ENCODE measurements around the gene PHACTR1. TPM values are rescaled to one million over a fixed set of nuclear protein-coding genes. Genes with fewer than 3 reads are reported as not detected.

The PHACTR1 gene
- total and polyA plus RNA-seq, 12 donors = 6.3 to 150 (median 79.9) TPM

DNA sequence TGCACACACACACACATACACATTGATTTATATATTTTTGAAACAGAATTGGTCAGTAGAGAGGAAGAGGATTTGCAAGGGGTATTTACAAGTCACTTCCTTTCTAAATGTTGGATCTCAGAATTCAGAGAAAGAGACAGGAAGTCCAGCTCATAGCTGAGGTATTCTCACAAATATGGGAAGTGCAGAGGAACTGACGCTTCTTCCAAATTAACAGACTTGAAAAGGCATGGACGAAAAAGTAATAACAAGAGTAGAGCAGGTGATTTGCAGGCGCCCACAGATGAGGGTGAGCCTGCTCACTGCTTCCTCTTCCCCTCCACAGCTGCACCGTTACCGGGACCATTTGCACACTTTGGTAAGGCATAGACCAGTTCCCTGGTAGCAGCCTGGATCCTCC, 246.4 kb downstream of the PHACTR1 start:
- H3K4me1 ChIP-seq = peaks cover 0 to 53% (median 37%) of the 10 kb centered on the region in 9 donors
- ATAC-seq (peak in 7 of 8 donors; percentile 26 to 65 (median 43)), DNase-seq (no peak)
- TF ChIP-seq, protein P1, sequence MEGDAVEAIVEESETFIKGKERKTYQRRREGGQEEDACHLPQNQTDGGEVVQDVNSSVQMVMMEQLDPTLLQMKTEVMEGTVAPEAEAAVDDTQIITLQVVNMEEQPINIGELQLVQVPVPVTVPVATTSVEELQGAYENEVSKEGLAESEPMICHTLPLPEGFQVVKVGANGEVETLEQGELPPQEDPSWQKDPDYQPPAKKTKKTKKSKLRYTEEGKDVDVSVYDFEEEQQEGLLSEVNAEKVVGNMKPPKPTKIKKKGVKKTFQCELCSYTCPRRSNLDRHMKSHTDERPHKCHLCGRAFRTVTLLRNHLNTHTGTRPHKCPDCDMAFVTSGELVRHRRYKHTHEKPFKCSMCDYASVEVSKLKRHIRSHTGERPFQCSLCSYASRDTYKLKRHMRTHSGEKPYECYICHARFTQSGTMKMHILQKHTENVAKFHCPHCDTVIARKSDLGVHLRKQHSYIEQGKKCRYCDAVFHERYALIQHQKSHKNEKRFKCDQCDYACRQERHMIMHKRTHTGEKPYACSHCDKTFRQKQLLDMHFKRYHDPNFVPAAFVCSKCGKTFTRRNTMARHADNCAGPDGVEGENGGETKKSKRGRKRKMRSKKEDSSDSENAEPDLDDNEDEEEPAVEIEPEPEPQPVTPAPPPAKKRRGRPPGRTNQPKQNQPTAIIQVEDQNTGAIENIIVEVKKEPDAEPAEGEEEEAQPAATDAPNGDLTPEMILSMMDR (IDR thresholded peaks at IDR 0.05) = no peak
- peak overlapping the region in 9 of 10 donors; percentile 4 to 30 (median 23) for H3K4me3 ChIP-seq
- WGBS, 2 donors = 22 to 24% methylated on average over 5 of the region's 5 CpGs
- intact Hi-C loops (cut with DNase I) = loop anchor here in 4 of 10 donors (5.0 kb wide), 4 partner anchors 44 to 59 kb away; no protein-coding TSS in a partner anchor
- no peaks in the 10 kb centered on the region for H3K36me3 ChIP-seq
- H3K9me3 ChIP-seq = no peaks in the 10 kb centered on the region
- peak overlapping the region; percentile 38 to 91 (median 78) for H3K27ac ChIP-seq
- no peaks in the 10 kb centered on the region for H3K27me3 ChIP-seq

DNA sequence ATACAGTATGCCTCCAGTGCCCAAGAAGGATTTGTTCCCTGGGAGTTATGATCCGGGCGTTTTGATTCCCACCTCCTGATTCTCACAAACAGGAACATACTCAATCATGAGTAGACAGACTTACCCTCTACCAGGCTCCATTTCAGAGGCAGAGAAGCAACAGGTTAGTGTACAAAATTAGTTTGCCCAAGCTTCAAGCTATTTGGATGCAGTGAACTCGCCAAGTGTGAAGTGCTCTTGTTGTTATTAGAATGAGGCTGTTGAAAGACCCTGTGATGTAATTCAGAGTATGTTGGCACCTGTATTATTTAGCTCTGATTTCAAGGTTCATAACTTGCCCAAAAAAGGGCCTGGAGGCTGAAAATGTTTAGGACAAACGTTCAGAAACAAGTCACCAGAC, 247.0 kb downstream of the PHACTR1 start:
- peaks cover 0 to 53% (median 37%) of the 10 kb centered on the region in 9 donors for H3K4me1 ChIP-seq
- 36 to 46% methylated on average over 4 of the region's 4 CpGs for WGBS, 2 donors
- no peaks in the 10 kb centered on the region for H3K36me3 ChIP-seq
- H3K27me3 ChIP-seq = no peaks in the 10 kb centered on the region
- H3K27ac ChIP-seq = peak overlapping the region; percentile 38 to 91 (median 78)
- DNase-seq = peak in 1 of 2 donors; percentile 30
- TF ChIP-seq, protein P1 (IDR thresholded peaks at IDR 0.05) = no peak
- intact Hi-C loops (cut with DNase I) = loop anchor here in 4 of 10 donors (5.0 kb wide), 4 partner anchors 44 to 59 kb away; no protein-coding TSS in a partner anchor
- H3K4me3 ChIP-seq = peak overlapping the region in 8 of 10 donors; percentile 4 to 30 (median 22)
- no peaks in the 10 kb centered on the region for H3K9me3 ChIP-seq
- ATAC-seq = peak; percentile 38 to 81 (median 54)

DNA sequence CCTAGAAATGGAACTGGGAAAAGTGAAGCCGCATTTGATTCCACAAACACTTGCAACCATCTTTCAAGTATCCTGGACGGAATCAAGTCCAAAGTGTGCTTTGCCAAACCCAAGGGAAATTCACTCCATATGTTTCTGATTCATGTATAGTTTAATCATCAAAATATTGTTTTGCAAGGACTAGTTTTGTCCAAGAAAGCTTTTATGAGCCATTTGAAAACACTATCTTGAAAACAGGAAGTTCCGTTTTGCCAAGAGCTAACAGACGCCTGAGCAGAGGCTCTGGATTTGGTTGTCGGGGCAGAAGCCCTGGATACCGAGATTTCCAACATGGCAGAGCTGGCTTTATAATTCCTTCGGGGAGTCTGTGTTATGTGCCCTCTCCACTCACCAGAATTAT, 251.1 kb downstream of the PHACTR1 start:
- WGBS, 2 donors = 62 to 73% methylated on average over 7 of the region's 7 CpGs
- Histone ChIP-seq H3K27ac (peak overlapping the region in 1 of 10 donors; percentile 2), H3K4me3 (no peak overlapping the region), H3K36me3 (no peaks in the 10 kb centered on the region), H3K4me1 (peaks cover 0 to 32% (median 14%) of the 10 kb centered on the region in 9 donors), H3K9me3 (no peaks in the 10 kb centered on the region), H3K27me3 (no peaks in the 10 kb centered on the region)
- DNase-seq = no peak
- intact Hi-C loops (cut with DNase I) = no loop called here
- no peak for ATAC-seq
- TF ChIP-seq, protein P1 (IDR thresholded peaks at IDR 0.05) = no peak

DNA sequence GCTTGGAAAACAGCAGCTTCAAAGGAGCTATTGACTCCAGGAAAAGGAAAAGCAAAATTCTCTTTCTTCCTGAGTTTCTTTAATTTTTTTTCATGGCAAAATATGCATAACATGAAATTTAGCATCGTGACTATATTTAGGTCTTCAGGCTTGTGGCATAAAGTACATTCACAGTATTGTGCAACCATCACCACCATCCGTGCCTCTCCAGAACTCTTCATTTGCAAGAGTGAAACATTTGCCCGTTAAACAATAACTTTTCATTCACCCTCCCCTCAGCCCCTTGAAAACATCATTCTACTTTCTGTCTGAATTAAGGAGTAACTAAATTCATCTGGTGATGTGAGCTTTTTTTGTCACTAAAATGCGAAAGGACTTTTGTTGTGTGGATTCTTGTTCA, 251.7 kb downstream of the PHACTR1 start:
- TF ChIP-seq, protein P1 (IDR thresholded peaks at IDR 0.05) = no peak
- WGBS, 2 donors = 72 to 80% methylated on average over 4 of the region's 4 CpGs
- Histone ChIP-seq H3K9me3 (no peaks in the 10 kb centered on the region), H3K27ac (peak overlapping the region in 2 of 10 donors; percentile 26 to 27), H3K4me3 (no peak overlapping the region), H3K4me1 (peaks cover 0 to 26% (median 10%) of the 10 kb centered on the region in 9 donors), H3K27me3 (no peaks in the 10 kb centered on the region), H3K36me3 (no peaks in the 10 kb centered on the region)
- intact Hi-C loops (cut with DNase I) = no loop called here
- ATAC-seq = no peak
- no peak for DNase-seq
